GM21528 (cell line): Measurements from ENCODE around the gene ANO8.

ENCODE experiments used
- ATAC-seq: cut with Tn5 transposase; IDR thresholded peaks from one replicate; pipeline ENCODE4 v1.9.1; 2021; ENCODE audit warnings: mild to moderate bottlenecking, moderate library complexity; ENCODE audit not compliant: unreplicated experiment, low FRiP score

Gene ANO8

GRCh38 chr19:17330262-17331044 is 4.2 kb downstream of the ANO8 start:
- no peak for ATAC-seq

- no peak for ATAC-seq
Observed at GRCh38 chr19:17329366-17330261, 5.0 kb downstream of the ANO8 start.

- no peak for ATAC-seq
Observed at GRCh38 chr19:17328517-17329365, 5.9 kb downstream of the ANO8 start.

- no peak for ATAC-seq
Observed at GRCh38 chr19:17327654-17328516, 6.8 kb downstream of the ANO8 start.

- no peak for ATAC-seq
Observed at GRCh38 chr19:17327068-17327653, 7.5 kb downstream of the ANO8 start.

GRCh38 chr19:17326595-17326966 is 8.1 kb downstream of the ANO8 start:
- ATAC-seq: no peak

GRCh38 chr19:17325881-17326594 is 8.6 kb downstream of the ANO8 start:
- ATAC-seq: no peak

- ATAC-seq: no peak
Observed at GRCh38 chr19:17325133-17325532, 9.5 kb downstream of the ANO8 start.

- no peak for ATAC-seq
Observed at GRCh38 chr19:17324357-17325114, 10.1 kb downstream of the ANO8 start.

GRCh38 chr19:17323964-17324332 is 10.7 kb downstream of the ANO8 start:
- no peak for ATAC-seq

GRCh38 chr19:17323300-17323963 is 11.2 kb downstream of the ANO8 start:
- no peak for ATAC-seq

- ATAC-seq: no peak
Observed at GRCh38 chr19:17322854-17323253, 11.8 kb downstream of the ANO8 start.

GRCh38 chr19:17321655-17322489 is 12.8 kb downstream of the ANO8 start:
- ATAC-seq: no peak

GRCh38 chr19:17320435-17320834 is 14.2 kb downstream of the ANO8 start:
- no peak for ATAC-seq

- no peak for ATAC-seq
Observed at GRCh38 chr19:17319473-17320238, 15.0 kb downstream of the ANO8 start.

GRCh38 chr19:17318966-17319365 is 15.7 kb downstream of the ANO8 start:
- no peak for ATAC-seq
